CD14-positive monocyte (primary cell): ENCODE data around the gene KRT8. TPM values are rescaled to one million over a fixed set of nuclear protein-coding genes. Genes with fewer than 3 reads are reported as not detected.

Experiments used
- DNase-seq, 3 donors: peaks; one replicate each; pipeline ENCODE4 v3.0.0-alpha.2; 2011 to 2022
- H2AFZ ChIP-seq: 2 replicates; pipeline ENCODE4 v1.6.0; 2012; ENCODE audit warnings: mild to moderate bottlenecking, low read depth, low read length, inconsistent platforms; ENCODE audit not compliant: insufficient read depth, poor library complexity, severe bottlenecking
- H3K27ac ChIP-seq, 2 donors: 1 replicate in 1 of 2; 2 replicates in 1 of 2; pipeline ENCODE4 v1.5.1; 2012 to 2013; ENCODE audit warnings: low read length in 2 of 2, control low read depth in 1 of 2, inconsistent platforms in 1 of 2, low read depth in 1 of 2, mild to moderate bottlenecking in 1 of 2
- H3K27me3 ChIP-seq, 2 donors: one replicate each; pipeline versions ENCODE4 v1.6.0 to v1.6.1; 2011 to 2013; ENCODE audit warnings: low read length in 2 of 2; ENCODE audit not compliant: control insufficient read depth in 2 of 2, insufficient read depth in 2 of 2
- H3K36me3 ChIP-seq, 2 donors: replicated peaks in 1 of 2; 1 replicate in 1 of 2; 2 replicates in 1 of 2; pipeline versions ENCODE4 v1.5.1 to v1.6.1; 2012 to 2013; ENCODE audit warnings: low read length in 2 of 2, control low read depth in 1 of 2, inconsistent platforms in 1 of 2, mild to moderate bottlenecking in 1 of 2; ENCODE audit not compliant: insufficient read depth in 2 of 2, control insufficient read depth in 1 of 2
- H3K4me1 ChIP-seq, 2 donors: 1 replicate in 1 of 2; 2 replicates in 1 of 2; pipeline versions ENCODE4 v1.5.1 to v1.6.1; 2012 to 2013; ENCODE audit warnings: low read length in 2 of 2, control low read depth in 1 of 2, inconsistent platforms in 1 of 2, mild to moderate bottlenecking in 1 of 2, moderate library complexity in 1 of 2; ENCODE audit not compliant: insufficient read depth in 2 of 2, control insufficient read depth in 1 of 2
- H3K4me2 ChIP-seq: replicated peaks from 2 replicates; pipeline ENCODE3; 2012; ENCODE audit warnings: low read length, moderate library complexity, mild to moderate bottlenecking; ENCODE audit not compliant: poor library complexity, severe bottlenecking; ENCODE audit errors: extremely low read depth
- H3K4me3 ChIP-seq, 3 experiments: fragments of 200-600 bp in 1 of 3; sonication (generic) in 1 of 3; replicated peaks in 1 of 3; 1 replicate in 2 of 3; 2 replicates in 1 of 3; pipeline ENCODE4 v1.5.1; 2011 to 2013; ENCODE audit warnings: low read length in 3 of 3, mild to moderate bottlenecking in 3 of 3, control low read depth in 2 of 3, low read depth in 2 of 3, inconsistent platforms in 1 of 3, moderate library complexity in 1 of 3
- H3K79me2 ChIP-seq: 2 replicates; pipeline ENCODE4 v1.6.0; 2012; ENCODE audit warnings: mild to moderate bottlenecking, control low read depth, inconsistent platforms, low read length, moderate library complexity; ENCODE audit not compliant: insufficient read depth
- H3K9ac ChIP-seq: 2 replicates; pipeline ENCODE4 v1.6.0; 2017; ENCODE audit warnings: low read length, mild to moderate bottlenecking; ENCODE audit not compliant: insufficient read depth, poor library complexity, severe bottlenecking
- H3K9me3 ChIP-seq, 2 donors: replicated peaks in 1 of 2; 1 replicate in 1 of 2; 2 replicates in 1 of 2; pipeline versions ENCODE4 v1.5.1 to v1.6.1; 2012 to 2013; ENCODE audit warnings: low read length in 2 of 2, control low read depth in 1 of 2; ENCODE audit not compliant: control insufficient read depth in 1 of 2, insufficient read depth in 1 of 2
- H4K20me1 ChIP-seq: 2 replicates; pipeline ENCODE4 v1.6.0; 2012; ENCODE audit warnings: mild to moderate bottlenecking, low read length, control low read depth, moderate library complexity; ENCODE audit not compliant: insufficient read depth
- H3K27ac Mint-ChIP-seq, 7 donors: one replicate each; pipeline ENCODE4 v1.8.0; 2020; ENCODE audit warnings: mild to moderate bottlenecking in 7 of 7, mixed read lengths in 7 of 7, moderate library complexity in 6 of 7, inconsistent platforms in 2 of 7
- H3K27me3 Mint-ChIP-seq, 3 donors: one replicate each; pipeline ENCODE4 v1.8.0; 2021 to 2022; ENCODE audit warnings: low read depth in 3 of 3, mild to moderate bottlenecking in 3 of 3, mixed read lengths in 3 of 3, moderate library complexity in 3 of 3, inconsistent platforms in 1 of 3
- H3K36me3 Mint-ChIP-seq, 2 donors: one replicate each; pipeline ENCODE4 v1.8.0; 2020; ENCODE audit warnings: mixed read lengths in 2 of 2, inconsistent platforms in 1 of 2, mild to moderate bottlenecking in 1 of 2
- H3K4me1 Mint-ChIP-seq: one replicate; pipeline ENCODE4 v1.8.0; 2020; ENCODE audit warnings: mild to moderate bottlenecking, mixed read lengths
- H3K4me3 Mint-ChIP-seq, 2 donors: one replicate each; pipeline ENCODE4 v1.8.0; 2020; ENCODE audit warnings: mild to moderate bottlenecking in 2 of 2, mixed read lengths in 2 of 2, moderate library complexity in 1 of 2
- H3K9me3 Mint-ChIP-seq, 7 donors: one replicate each; pipeline ENCODE4 v1.8.0; 2020 to 2022; ENCODE audit warnings: mixed read lengths in 7 of 7, mild to moderate bottlenecking in 6 of 7, moderate library complexity in 6 of 7, inconsistent platforms in 2 of 7
- CTCF ChIP-seq: fragments of 200-600 bp; IDR thresholded peaks from one replicate; pipeline ENCODE4 v1.8.0; 2022; ENCODE audit warnings: antibody characterized with exemption, mild to moderate bottlenecking
- WGBS: methylation state at CpG from one replicate; pipeline ENCODE4 v1.1.5; 2013; ENCODE audit warnings: missing lambda C conversion rate; ENCODE audit not compliant: insufficient coverage; 5-methylcytosine and 5-hydroxymethylcytosine counted together
- intact Hi-C, 2 donors: fragments of 100-400 bp; cut with micrococcal nuclease; formaldehyde crosslinking; loops; one replicate each; pipeline versions ENCODE4 v1.15.0 to v1.15.1; 2023
- polyA plus RNA-seq, 3 donors: library from polyadenylated mRNA; depleted of rRNA in 1 of 3; unstranded in 2 of 3; stranded (reverse) in 1 of 3; fragments of 300-500 nt in 2 of 3; fragments of >200 nt in 1 of 3; fragmentation: Illumina TruSeq in 2 of 3; gene quantifications; 1 replicate in 2 of 3; 2 replicates in 1 of 3; pipeline ENCODE4 v1.2.3, GENCODE V29; 2012 to 2021

KRT8 gene
- polyA plus RNA-seq, 3 donors, result 0.16 to 0.39 TPM; not detected in 1

DNA sequence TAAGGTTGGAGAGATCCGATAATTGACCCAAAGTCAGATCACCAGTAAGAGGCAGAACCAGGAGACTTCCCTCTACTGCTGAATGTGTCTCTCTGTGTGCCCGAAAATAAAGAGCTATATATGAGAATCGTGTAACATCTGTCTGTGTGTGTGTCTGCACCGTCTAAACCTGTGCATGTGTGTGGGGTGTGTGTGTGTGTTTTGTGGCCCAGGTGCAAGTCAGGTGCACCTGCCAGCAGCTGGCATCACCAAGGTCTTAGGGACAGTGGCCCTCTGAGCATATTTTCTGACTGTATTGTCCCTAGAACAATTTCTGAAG lies 31.4 kb downstream of the KRT8 start:
- Mint-ChIP-seq H3K27me3 (peaks cover 5 to 14% (median 7%) of the 10 kb centered on the region in 3 donors), H3K9me3 (no peaks in the 10 kb centered on the region), H3K4me1 (peaks cover 40% of the 10 kb centered on the region), H3K27ac (peak overlapping the region; percentile 68 to 98 (median 91)), H3K36me3 (peaks cover 0 to 2% of the 10 kb centered on the region in 2 donors), H3K4me3 (peak overlapping the region; percentile 77 to 80)
- Histone ChIP-seq H3K36me3 (no peaks in the 10 kb centered on the region), H3K4me3 (peak overlapping the region; percentile 45 to 64 (median 60)), H3K4me2 (peak overlapping the region; percentile 78), H2AFZ (peak overlapping the region; percentile 81), H3K4me1 (peaks cover 26 to 45% of the 10 kb centered on the region in 2 donors), H3K79me2 (no peaks in the 10 kb centered on the region), H3K27me3 (no peaks in the 10 kb centered on the region), H3K27ac (peak overlapping the region; percentile 64 to 88), H3K9ac (peak overlapping the region; percentile 85), H3K9me3 (no peaks in the 10 kb centered on the region), H4K20me1 (no peaks in the 10 kb centered on the region)
- intact Hi-C loops, result loop anchor here in 1 of 2 donors (10.0 kb wide), 1 partner anchor 719 kb away; no protein-coding TSS in a partner anchor
- DNase-seq, result no peak
- TF ChIP-seq CTCF, result no peak
- WGBS, result 34% methylated on average over 3 of the region's 4 CpGs

- intact Hi-C loops, result loop anchor here in 1 of 2 donors (10.0 kb wide), 1 partner anchor 718 kb away; no protein-coding TSS in a partner anchor
- peaks cover 43% of the 10 kb centered on the region for H3K4me1 Mint-ChIP-seq
- H2AFZ ChIP-seq, result no peak overlapping the region
These were observed 32.1 kb downstream of the KRT8 start for GRCh38 chr12:52872644-52873389.

More at GRCh38 chr12:52872644-52873389, 32.1 kb downstream of the KRT8 start:
- Histone ChIP-seq H3K79me2 (no peaks in the 10 kb centered on the region), H3K27me3 (no peaks in the 10 kb centered on the region), H3K9me3 (no peaks in the 10 kb centered on the region), H3K4me1 (peaks cover 29 to 47% of the 10 kb centered on the region in 2 donors), H3K4me2 (no peak overlapping the region), H3K36me3 (no peaks in the 10 kb centered on the region), H3K9ac (no peak overlapping the region), H4K20me1 (no peaks in the 10 kb centered on the region), H3K27ac (no peak overlapping the region), H3K4me3 (no peak overlapping the region)
- 100% methylated on average over 2 of the region's 13 CpGs for WGBS
- peaks cover 0 to 2% of the 10 kb centered on the region in 2 donors for H3K36me3 Mint-ChIP-seq
- peak overlapping the region in 1 of 2 donors; percentile 77 for H3K4me3 Mint-ChIP-seq
- peak overlapping the region in 4 of 7 donors; percentile 74 to 97 (median 88) for H3K27ac Mint-ChIP-seq
- no peak for TF ChIP-seq CTCF
- DNase-seq, result no peak
- no peaks in the 10 kb centered on the region for H3K9me3 Mint-ChIP-seq
- peaks cover 5 to 14% (median 7%) of the 10 kb centered on the region in 3 donors for H3K27me3 Mint-ChIP-seq
